Activated naive CD8-positive, alpha-beta T cell (primary cell): ENCODE data around the gene GUK1.
A peak's percentile ranks its signal among the peaks of the same experiment; 100 is the strongest.

ENCODE experiments used
- H3K27ac Mint-ChIP-seq: one replicate; pipeline ENCODE4 v1.8.0; 2021; ENCODE audit warnings: mixed read lengths
- H3K27me3 Mint-ChIP-seq: one replicate; pipeline ENCODE4 v1.8.0; 2021; ENCODE audit warnings: mixed read lengths
- H3K36me3 Mint-ChIP-seq: one replicate; pipeline ENCODE4 v1.8.0; 2021; ENCODE audit warnings: mixed read lengths
- H3K4me1 Mint-ChIP-seq: one replicate; pipeline ENCODE4 v1.8.0; 2021; ENCODE audit warnings: low read depth, mixed read lengths
- H3K4me3 Mint-ChIP-seq: one replicate; pipeline ENCODE4 v1.8.0; 2021; ENCODE audit warnings: mild to moderate bottlenecking, mixed read lengths
- H3K9me3 Mint-ChIP-seq: one replicate; pipeline ENCODE4 v1.8.0; 2021; ENCODE audit warnings: low read depth, mixed read lengths

The GUK1 gene, protein sequence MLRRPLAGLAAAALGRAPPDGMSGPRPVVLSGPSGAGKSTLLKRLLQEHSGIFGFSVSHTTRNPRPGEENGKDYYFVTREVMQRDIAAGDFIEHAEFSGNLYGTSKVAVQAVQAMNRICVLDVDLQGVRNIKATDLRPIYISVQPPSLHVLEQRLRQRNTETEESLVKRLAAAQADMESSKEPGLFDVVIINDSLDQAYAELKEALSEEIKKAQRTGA

DNA sequence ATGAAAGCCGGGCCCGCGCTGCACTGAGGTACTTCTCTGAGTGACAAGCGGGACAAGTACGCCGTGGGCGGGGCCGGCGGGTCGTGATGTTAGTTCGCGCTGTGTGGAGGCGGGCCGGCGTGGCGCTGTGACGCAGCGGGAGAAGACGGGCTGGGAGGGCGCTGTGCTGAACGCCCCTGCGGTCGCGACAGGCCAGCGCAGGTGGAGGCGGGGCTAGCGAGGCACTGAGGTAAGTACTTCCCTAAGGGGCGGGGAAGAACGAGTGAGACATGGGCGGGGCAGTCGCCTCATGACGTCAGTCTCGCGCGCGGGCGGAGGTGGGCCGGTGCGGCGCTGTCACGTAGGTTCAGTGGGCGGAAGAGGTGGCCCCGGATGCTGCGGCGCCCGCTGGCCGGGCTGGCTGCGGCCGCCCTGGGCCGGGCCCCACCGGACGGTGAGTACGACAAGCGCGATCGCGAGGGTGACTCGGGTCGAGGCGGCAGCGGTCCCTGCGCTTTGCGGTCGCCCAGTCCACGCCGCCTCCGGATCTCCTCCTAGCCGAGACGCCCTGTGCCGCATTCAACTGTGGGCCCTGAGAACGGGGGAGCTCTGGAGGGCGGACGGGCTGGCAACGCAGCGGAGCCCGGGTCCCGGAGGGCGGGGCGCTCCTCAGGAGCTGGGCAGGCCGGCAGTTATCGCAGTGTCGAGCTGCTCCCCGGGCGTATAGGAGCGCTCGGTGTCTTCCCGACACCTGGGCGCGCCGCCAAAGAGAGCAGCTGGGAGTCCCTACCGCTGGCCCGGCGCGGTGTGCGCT lies at the start of gene GUK1:
TSS of gene GUK1 (plus strand) at position 349 of the 793 bp plus-strand sequence. CDS start at position 373, 24 bp downstream.
- H3K4me1 Mint-ChIP-seq: peaks cover 27% of the 10 kb centered on the region
- no peaks in the 10 kb centered on the region for H3K36me3 Mint-ChIP-seq
- H3K9me3 Mint-ChIP-seq: no peaks in the 10 kb centered on the region
- H3K27ac Mint-ChIP-seq: peak within 1 kb of the TSS; percentile 95
- no peaks in the 10 kb centered on the region for H3K27me3 Mint-ChIP-seq
- H3K4me3 Mint-ChIP-seq: peak within 1 kb of the TSS; percentile 98

- no peaks in the 10 kb centered on the region for H3K27me3 Mint-ChIP-seq
- peak overlapping the region; percentile 77 for H3K27ac Mint-ChIP-seq
- peaks cover 10% of the 10 kb centered on the region for H3K36me3 Mint-ChIP-seq
- H3K9me3 Mint-ChIP-seq: no peaks in the 10 kb centered on the region
- H3K4me3 Mint-ChIP-seq: peak overlapping the region; percentile 81
- peaks cover 79% of the 10 kb centered on the region for H3K4me1 Mint-ChIP-seq
Observed at GRCh38 chr1:228090613-228091081, 49.4 kb upstream of the GUK1 start.

GRCh38 chr1:228091084-228091483 lies 49.0 kb upstream of the GUK1 start:
- Mint-ChIP-seq H3K27ac (peak overlapping the region; percentile 77), H3K4me1 (peaks cover 79% of the 10 kb centered on the region), H3K27me3 (no peaks in the 10 kb centered on the region), H3K9me3 (no peaks in the 10 kb centered on the region), H3K36me3 (peaks cover 10% of the 10 kb centered on the region), H3K4me3 (peak overlapping the region; percentile 17)

DNA sequence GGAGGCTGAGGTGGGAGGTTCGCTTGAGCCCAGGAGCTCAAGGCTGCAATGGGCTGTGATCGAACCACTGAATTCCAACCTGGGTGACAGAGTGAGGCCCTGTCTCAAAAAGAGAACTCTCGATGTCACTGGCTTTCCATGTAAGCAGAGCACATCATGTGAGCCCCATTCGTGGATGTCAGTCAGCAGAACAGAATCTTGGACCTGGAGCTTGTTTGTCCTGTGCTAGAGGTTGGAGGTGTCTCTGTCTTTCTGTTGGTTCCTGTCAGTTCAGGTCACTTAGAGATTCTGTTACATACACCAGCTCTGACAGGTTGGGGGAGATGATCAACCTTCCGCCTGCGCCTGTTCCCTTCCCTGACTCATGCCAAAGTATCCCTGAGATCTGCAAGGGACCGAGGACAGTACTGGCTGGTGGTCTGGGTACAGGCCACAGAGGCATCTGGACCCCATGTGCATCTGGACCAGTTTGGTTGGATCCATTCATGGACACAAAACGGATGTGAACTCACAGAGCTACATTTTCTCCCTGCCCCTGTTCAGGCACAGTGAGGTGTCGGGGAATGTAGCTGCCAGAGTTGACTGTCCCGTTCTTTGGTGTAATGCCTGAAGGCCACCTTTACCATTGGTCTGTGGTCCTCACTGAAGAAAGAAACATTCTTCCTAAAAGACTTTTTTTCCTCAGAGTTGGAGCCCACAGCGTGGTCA lies 47.6 kb upstream of the GUK1 start:
- peaks cover 10% of the 10 kb centered on the region for H3K36me3 Mint-ChIP-seq
- H3K27me3 Mint-ChIP-seq: no peaks in the 10 kb centered on the region
- peak overlapping the region; percentile 75 for H3K27ac Mint-ChIP-seq

DNA sequence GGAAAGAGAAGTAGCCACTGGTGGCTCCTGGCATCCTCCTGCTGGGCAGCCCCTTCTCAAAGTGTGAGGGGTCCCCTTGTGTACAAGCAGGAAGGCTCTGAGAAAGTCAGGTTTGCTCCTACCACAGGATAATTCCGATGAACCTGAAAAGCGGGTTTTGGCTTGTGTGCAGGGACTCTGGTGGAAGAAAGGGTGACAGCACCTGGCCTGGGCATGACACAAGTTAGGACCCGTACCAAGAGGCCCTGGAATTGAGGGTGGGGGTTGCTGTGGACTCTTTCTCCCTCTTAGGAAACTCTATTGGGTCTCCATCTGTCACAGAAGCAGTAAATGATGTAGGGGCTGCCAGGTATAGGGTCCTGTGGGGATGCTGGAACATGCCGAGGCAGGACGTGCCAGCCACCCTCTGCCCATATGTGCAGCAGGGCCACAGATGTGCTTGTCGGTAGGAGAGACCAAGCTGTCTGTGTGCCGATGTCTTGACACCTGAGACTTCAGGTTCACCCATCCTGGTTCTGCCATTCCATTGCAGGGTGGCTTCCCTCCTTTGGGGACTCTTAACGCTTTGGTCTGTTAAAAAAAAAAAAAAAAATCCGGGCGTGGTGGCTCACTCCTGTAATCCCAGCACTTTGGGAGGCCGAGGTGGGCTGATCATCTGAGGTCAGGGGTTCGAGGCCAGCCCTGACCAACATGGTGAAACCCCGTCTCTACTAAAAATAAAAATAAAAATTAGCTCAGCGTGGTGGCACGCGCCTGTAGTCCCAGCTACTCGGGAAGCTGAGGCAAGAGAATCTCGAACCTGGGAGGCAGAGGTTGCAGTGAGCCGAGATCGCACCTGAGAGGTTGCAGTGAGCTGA lies 46.8 kb upstream of the GUK1 start:
- Mint-ChIP-seq H3K27ac (no peak overlapping the region), H3K9me3 (no peaks in the 10 kb centered on the region), H3K27me3 (no peaks in the 10 kb centered on the region), H3K4me3 (no peak overlapping the region), H3K36me3 (peaks cover 5% of the 10 kb centered on the region), H3K4me1 (peaks cover 60% of the 10 kb centered on the region)

More for the DNA sequence above, 47.6 kb upstream of the GUK1 start:
- H3K4me3 Mint-ChIP-seq: no peak overlapping the region
- peaks cover 68% of the 10 kb centered on the region for H3K4me1 Mint-ChIP-seq
- H3K9me3 Mint-ChIP-seq: no peaks in the 10 kb centered on the region

GRCh38 chr1:228094432-228095016 lies 45.6 kb upstream of the GUK1 start:
- H3K27me3 Mint-ChIP-seq: no peaks in the 10 kb centered on the region
- peaks cover 5% of the 10 kb centered on the region for H3K36me3 Mint-ChIP-seq
- peak overlapping the region; percentile 3 for H3K27ac Mint-ChIP-seq
- H3K4me3 Mint-ChIP-seq: no peak overlapping the region
- no peaks in the 10 kb centered on the region for H3K9me3 Mint-ChIP-seq
- peaks cover 49% of the 10 kb centered on the region for H3K4me1 Mint-ChIP-seq

DNA sequence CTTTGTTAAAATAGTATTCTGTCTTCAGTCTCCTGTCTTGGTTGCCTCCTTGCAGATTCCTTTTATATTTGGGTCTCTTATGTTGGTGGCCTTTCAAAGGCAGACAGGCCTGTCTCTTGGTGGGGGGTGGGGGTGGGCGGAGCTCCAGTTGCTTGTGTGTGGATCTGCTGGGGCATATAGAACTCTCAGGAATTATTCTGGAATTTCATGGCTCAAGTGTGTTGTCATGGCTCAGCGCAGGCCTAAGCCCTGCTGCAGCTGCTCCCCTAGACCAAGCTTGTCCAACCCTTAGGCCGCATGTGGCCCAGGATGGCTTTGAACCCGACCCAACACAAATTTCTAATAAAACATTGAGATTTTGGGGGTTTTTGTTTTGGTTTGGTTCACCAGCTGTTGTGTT lies 44.9 kb upstream of the GUK1 start:
- H3K36me3 Mint-ChIP-seq: peaks cover 5% of the 10 kb centered on the region
- no peaks in the 10 kb centered on the region for H3K27me3 Mint-ChIP-seq
- peak overlapping the region; percentile 58 for H3K27ac Mint-ChIP-seq
- H3K9me3 Mint-ChIP-seq: no peaks in the 10 kb centered on the region
- peaks cover 43% of the 10 kb centered on the region for H3K4me1 Mint-ChIP-seq
- no peak overlapping the region for H3K4me3 Mint-ChIP-seq

DNA sequence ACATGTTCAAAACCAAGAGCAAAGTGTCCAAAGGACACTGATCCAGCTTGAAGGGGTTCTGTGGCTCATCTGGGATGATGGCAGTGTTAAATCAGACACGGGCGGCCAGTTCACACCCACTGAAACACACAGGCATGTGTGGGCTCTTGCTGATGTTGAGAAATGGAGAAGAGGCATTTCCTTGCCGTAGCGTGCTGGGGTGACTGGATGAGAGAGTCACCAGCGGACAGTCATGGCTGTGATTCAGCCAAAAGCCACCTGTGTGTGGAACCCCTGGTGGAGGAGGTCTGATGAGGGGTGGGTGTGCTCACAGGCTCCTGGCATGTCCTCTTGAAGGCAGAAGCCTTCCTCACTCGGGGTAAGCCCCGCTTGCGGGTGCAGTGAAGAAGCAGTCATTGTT lies 44.1 kb upstream of the GUK1 start:
- H3K36me3 Mint-ChIP-seq: peaks cover 5% of the 10 kb centered on the region
- H3K9me3 Mint-ChIP-seq: no peaks in the 10 kb centered on the region
- H3K4me3 Mint-ChIP-seq: no peak overlapping the region
- no peaks in the 10 kb centered on the region for H3K27me3 Mint-ChIP-seq
- H3K27ac Mint-ChIP-seq: peak overlapping the region; percentile 58
- peaks cover 35% of the 10 kb centered on the region for H3K4me1 Mint-ChIP-seq

GRCh38 chr1:228096416-228097332 lies 43.4 kb upstream of the GUK1 start:
- no peak overlapping the region for H3K4me3 Mint-ChIP-seq

GRCh38 chr1:228097333-228098081 lies 42.6 kb upstream of the GUK1 start:
- peaks cover 5% of the 10 kb centered on the region for H3K36me3 Mint-ChIP-seq
- H3K4me3 Mint-ChIP-seq: no peak overlapping the region
- peaks cover 27% of the 10 kb centered on the region for H3K4me1 Mint-ChIP-seq
- no peaks in the 10 kb centered on the region for H3K27me3 Mint-ChIP-seq
- H3K27ac Mint-ChIP-seq: no peak overlapping the region
- no peaks in the 10 kb centered on the region for H3K9me3 Mint-ChIP-seq

More at GRCh38 chr1:228096416-228097332, 43.4 kb upstream of the GUK1 start:
- H3K27ac Mint-ChIP-seq: no peak overlapping the region
- peaks cover 5% of the 10 kb centered on the region for H3K36me3 Mint-ChIP-seq
- H3K27me3 Mint-ChIP-seq: no peaks in the 10 kb centered on the region
- H3K9me3 Mint-ChIP-seq: no peaks in the 10 kb centered on the region
- H3K4me1 Mint-ChIP-seq: peaks cover 35% of the 10 kb centered on the region

DNA sequence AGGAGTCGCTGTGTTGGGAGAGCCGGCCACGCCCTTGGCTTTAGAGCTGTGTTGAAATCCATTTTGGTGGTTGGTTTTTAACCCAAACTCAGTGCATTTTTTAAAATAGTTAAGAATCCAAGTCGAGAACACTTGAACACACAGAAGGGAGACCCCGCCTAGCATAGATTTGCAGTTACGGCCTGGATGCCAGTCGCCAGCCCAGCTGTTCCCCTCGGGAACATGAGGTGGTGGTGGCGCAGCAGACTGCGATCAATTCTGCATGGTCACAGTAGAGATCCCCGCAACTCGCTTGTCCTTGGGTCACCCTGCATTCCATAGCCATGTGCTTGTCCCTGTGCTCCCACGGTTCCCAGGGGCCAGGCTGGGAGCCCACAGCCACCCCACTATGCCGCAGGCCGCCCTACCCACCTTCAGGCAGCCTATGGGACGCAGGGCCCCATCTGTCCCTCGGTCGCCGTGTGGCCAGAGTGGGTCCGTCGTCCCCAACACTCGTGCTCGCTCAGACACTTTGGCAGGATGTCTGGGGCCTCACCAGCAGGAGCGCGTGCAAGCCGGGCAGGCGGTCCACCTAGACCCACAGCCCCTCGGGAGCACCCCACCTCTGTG lies 41.7 kb upstream of the GUK1 start:
- Mint-ChIP-seq H3K9me3 (no peaks in the 10 kb centered on the region), H3K27me3 (no peaks in the 10 kb centered on the region), H3K4me1 (peaks cover 28% of the 10 kb centered on the region), H3K4me3 (no peak overlapping the region), H3K36me3 (peaks cover 5% of the 10 kb centered on the region), H3K27ac (no peak overlapping the region)

- Mint-ChIP-seq H3K9me3 (no peaks in the 10 kb centered on the region), H3K27ac (no peak overlapping the region), H3K4me3 (no peak overlapping the region), H3K27me3 (no peaks in the 10 kb centered on the region), H3K36me3 (peaks cover 5% of the 10 kb centered on the region), H3K4me1 (peaks cover 31% of the 10 kb centered on the region)
Observed at GRCh38 chr1:228099331-228099732, 40.7 kb upstream of the GUK1 start.
